Activated CD8-positive, alpha-beta memory T cell treated with anti-CD3 and anti-CD28 coated beads, Interleukin-2, amount 50 U/mL, for 1 hour (primary cell): ENCODE results near the gene PMEPA1.

Source experiments
- DNase-seq: peaks from one replicate; pipeline ENCODE4 v3.0.0-alpha.2; 2020; ENCODE audit errors: extremely low read depth

The PMEPA1 gene

GRCh38 chr20:57622579-57623381, 87.0 kb downstream of the PMEPA1 start:
- DNase-seq = no peak

- no peak for DNase-seq
These were observed 87.6 kb downstream of the PMEPA1 start for GRCh38 chr20:57622201-57622570.

- DNase-seq = no peak
These were observed 88.2 kb downstream of the PMEPA1 start for GRCh38 chr20:57621421-57622200.

GRCh38 chr20:57620999-57621398, 88.8 kb downstream of the PMEPA1 start:
- no peak for DNase-seq

- DNase-seq = no peak
These were observed 89.4 kb downstream of the PMEPA1 start, which contains the start of gene ZBP1 for GRCh38 chr20:57620274-57620990. Gene ZBP1 (minus strand): TSS chr20:57620426. CDS start chr20:57620295, 131 bp downstream.

GRCh38 chr20:57619051-57619831, 90.6 kb downstream of the PMEPA1 start:
- no peak for DNase-seq

- no peak for DNase-seq
These were observed 91.1 kb downstream of the PMEPA1 start for GRCh38 chr20:57618764-57619050.

GRCh38 chr20:57618091-57618763, 91.6 kb downstream of the PMEPA1 start:
- no peak for DNase-seq

GRCh38 chr20:57617079-57617795, 92.6 kb downstream of the PMEPA1 start:
- DNase-seq = no peak

- DNase-seq = no peak
These were observed 93.5 kb downstream of the PMEPA1 start for GRCh38 chr20:57616143-57616951.

GRCh38 chr20:57615445-57615811, 94.4 kb downstream of the PMEPA1 start:
- DNase-seq = no peak

- no peak for DNase-seq
These were observed 95.0 kb downstream of the PMEPA1 start for GRCh38 chr20:57614490-57615444.

- DNase-seq = no peak
These were observed 96.3 kb downstream of the PMEPA1 start for GRCh38 chr20:57613481-57613921.

- DNase-seq = no peak
These were observed 96.9 kb downstream of the PMEPA1 start for GRCh38 chr20:57612916-57613315.

- no peak for DNase-seq
These were observed 97.4 kb downstream of the PMEPA1 start for GRCh38 chr20:57612436-57612835.

GRCh38 chr20:57611586-57612311, 98.1 kb downstream of the PMEPA1 start:
- DNase-seq = no peak

GRCh38 chr20:57610261-57610952, 99.4 kb downstream of the PMEPA1 start:
- DNase-seq = no peak
